Dermis microvascular lymphatic vessel endothelial cell (primary cell): Measurements from ENCODE around the gene CLDN34. TPM values are rescaled to one million over a fixed set of nuclear protein-coding genes. Genes with fewer than 3 reads are reported as not detected.

Experiments used
- DNase-seq, 2 donors: peaks; one replicate each; pipeline versions ENCODE4 v3.0.0 to v3.0.0-alpha.2; 2010; ENCODE audit warnings: low read depth in 2 of 2
- total RNA-seq: library from RNA; depleted of rRNA; stranded (reverse); fragments of >200 nt; gene quantifications from 2 replicates; pipeline ENCODE4 v1.2.1, GENCODE V29; 2014

The CLDN34 gene
- total RNA-seq, 1 donor from 2014 or later = not detected

- DNase-seq = no peak
Measured at GRCh38 chrX:9980401-9980800, 13.2 kb downstream of the CLDN34 start.

- DNase-seq = no peak
Measured at GRCh38 chrX:9980927-9981326, 13.8 kb downstream of the CLDN34 start.

DNA sequence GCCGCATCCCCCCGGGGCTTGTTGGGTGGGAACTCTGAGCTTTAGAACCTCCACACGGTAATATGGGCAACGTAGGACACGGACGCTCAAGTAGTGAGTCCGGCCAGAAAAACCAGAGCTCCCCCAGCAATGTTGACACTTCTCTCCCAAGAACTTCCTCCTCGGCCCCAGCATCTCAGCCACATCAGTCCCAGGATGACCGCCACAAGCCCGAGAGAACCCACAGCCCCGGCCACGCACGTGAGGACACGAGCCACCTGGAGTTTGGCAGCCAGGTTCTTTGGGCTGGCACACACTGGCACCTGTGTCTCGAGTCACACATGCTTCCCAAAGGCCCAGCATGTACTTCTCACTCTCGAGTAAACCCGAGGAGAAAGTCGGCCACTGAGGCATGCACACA lies 16.3 kb downstream of the CLDN34 start:
- no peak for DNase-seq

GRCh38 chrX:9983846-9984245 lies 16.7 kb downstream of the CLDN34 start:
- no peak for DNase-seq

- DNase-seq = peak; percentile 14 to 39
Measured at GRCh38 chrX:9988762-9989161, 21.6 kb downstream of the CLDN34 start.

DNA sequence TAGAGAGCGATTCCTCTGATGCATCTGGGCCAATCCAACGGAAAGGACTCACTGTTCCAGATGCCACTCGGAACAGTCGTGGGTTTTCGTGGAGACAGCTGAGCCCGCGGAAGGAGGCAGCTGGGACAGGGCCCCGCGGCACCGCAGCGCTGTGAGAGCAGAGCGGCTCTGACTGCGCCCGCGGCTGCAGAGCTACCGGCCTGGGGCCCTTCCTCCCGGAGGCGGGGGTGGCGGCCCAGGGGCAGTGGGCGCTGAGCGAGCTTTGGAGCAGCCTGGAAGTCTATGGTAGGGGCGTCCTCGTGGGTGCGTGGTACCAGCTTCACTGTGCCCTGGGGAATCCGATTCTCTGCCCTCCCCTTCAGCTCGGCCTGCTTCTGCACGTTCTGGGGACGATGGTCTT lies 24.9 kb downstream of the CLDN34 start:
- no peak for DNase-seq

DNA sequence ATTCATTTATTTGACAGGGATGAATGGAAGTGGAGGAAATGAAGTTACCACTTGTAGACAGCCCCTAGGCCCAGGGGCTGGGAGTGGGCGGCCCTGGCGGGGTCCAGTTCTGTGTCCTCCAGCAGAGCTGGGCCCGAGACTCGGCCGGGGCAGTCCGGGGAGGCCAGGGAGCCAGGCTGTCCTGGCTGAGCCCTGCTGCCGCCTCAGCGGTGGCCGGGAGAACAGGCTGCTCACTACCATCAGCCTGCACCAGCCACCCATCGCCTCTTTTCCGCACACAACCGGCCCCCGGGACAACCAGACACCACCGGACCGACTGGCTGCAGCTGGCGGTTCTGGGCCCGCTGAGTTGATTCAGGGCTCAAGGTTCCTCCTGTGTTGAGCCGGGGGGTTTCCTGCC lies 25.6 kb downstream of the CLDN34 start:
- DNase-seq = no peak

- peak; percentile 75 to 83 for DNase-seq
Measured at GRCh38 chrX:9995855-9996339, 28.7 kb downstream of the CLDN34 start.

DNA sequence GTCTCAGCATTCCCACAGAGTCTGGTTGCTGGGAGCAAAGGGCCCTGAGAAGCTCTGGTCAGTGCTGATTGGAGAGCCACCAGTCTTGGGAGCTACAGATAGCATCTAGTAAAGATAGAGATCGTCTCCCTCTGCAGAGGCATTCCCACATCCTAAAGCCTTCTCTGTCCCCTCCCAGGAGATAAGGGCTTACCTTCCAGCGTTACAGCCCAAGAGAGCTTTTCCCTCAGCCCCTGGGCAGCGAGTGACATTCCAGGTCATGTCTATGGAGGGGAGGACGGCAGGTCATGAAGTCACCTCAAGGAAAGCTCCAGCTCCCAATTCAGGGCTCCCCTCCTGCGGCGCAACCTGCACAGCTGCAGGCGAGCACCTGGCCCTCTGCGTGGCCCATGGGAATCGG lies 29.9 kb downstream of the CLDN34 start:
- no peak for DNase-seq

DNA sequence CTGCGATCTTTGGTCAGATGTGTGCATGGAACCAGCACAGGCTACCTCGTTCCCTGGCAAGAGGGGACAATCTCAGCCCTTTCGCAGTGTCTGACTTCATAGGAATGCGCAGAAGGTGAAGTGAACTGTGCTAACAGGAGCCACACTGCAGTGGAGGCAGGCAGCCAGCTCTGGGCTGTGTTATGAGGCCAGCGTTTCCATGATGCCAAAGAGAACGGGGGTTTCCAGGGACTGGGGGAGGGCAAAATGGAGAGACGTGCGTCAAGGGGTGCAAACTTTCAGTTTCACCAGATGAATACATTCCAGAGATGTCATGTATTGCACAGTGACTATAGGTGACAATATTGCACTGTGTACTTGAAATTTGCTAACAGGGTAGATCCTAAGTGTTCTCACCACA lies 30.4 kb downstream of the CLDN34 start:
- no peak for DNase-seq

DNA sequence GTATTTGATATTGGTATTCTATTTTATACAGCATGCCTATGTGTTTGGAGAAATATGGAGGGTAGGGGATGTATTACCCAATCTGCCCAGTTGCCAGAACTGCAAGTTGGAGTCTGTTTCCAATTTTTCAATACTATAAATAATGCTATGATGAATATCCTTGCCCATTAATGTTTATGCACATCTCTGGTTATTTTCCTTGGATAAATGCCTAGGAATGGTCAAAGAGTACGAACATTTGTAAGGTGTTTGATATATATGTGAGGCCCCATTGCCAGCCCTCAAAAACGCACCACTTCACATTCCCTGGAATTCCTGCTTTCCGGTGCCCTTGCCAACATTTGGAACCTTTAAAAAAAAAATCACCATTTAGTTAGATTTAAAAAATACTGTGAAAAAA lies 34.3 kb downstream of the CLDN34 start:
- DNase-seq = peak; percentile 50 to 79

GRCh38 chrX:10004832-10005475 lies 37.8 kb downstream of the CLDN34 start:
- DNase-seq = no peak

DNA sequence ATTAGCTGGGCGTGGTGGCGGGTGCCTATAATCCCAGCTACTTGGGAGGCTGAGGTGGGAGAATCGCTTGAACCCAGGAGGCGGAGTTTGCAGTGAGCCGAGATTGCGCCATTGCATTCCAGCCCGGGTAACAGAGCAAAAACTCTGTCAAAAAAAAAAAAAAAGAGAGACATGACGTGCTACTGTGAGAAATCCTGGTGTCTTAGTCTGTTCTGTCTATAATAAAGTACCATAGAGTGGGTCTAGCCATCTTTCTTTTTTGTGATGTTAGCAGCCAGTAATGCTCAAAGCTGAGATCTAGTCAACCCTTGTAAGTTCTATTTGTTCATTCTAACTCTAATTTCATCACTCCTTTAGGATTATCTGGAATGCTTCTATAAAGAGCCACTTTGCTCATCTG lies 38.9 kb downstream of the CLDN34 start:
- DNase-seq = no peak

- no peak for DNase-seq
Measured at GRCh38 chrX:10006770-10007169, 39.6 kb downstream of the CLDN34 start.

- no peak for DNase-seq
Measured at GRCh38 chrX:10007621-10008020, 40.5 kb downstream of the CLDN34 start.

GRCh38 chrX:10008483-10009056 lies 41.4 kb downstream of the CLDN34 start:
- DNase-seq = peak; percentile 37 to 51

DNA sequence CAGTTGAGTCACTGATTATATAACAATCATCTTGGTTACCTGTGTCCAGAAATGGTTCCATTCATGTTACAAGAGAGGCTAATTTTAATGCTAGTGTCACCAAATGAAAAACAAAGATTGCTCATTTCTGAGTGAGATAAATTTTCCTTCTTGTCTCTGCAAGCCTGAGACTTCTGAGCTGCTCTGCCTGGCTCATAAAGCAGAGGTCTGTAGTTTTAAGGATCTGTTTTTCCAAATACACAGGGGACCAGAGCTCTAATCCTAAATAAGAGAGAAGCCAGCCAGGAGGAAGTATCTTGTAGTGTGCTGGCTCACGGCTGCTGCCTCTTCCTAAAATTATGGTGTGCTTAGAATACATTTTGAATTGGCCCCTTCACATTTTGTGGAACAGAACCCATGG lies 42.6 kb downstream of the CLDN34 start:
- no peak for DNase-seq

- DNase-seq = peak in 1 of 2 donors; percentile 77
Measured at GRCh38 chrX:10010686-10011085, 43.5 kb downstream of the CLDN34 start.

GRCh38 chrX:10011261-10011931 lies 44.2 kb downstream of the CLDN34 start:
- peak in 1 of 2 donors; percentile 52 for DNase-seq

DNA sequence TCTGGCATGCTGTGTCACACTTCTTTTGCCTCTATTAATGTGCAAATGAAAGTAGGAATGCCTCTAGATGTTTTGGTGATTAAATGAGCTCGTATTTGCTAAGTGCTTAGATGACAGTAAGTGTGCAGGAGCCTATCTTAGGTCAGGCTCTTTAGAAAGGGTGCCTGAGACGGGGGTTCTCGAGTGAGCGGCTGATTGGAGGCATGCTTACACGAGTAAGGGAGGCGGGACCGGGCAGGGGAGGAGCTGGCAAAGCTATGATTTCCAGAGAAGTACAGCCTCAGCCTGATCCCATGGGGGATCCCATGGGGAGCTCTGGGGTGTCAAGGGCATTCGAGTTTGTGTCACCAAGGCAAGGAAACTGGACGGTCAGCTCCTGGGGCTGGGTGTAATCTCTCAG lies 44.8 kb downstream of the CLDN34 start:
- no peak for DNase-seq

DNA sequence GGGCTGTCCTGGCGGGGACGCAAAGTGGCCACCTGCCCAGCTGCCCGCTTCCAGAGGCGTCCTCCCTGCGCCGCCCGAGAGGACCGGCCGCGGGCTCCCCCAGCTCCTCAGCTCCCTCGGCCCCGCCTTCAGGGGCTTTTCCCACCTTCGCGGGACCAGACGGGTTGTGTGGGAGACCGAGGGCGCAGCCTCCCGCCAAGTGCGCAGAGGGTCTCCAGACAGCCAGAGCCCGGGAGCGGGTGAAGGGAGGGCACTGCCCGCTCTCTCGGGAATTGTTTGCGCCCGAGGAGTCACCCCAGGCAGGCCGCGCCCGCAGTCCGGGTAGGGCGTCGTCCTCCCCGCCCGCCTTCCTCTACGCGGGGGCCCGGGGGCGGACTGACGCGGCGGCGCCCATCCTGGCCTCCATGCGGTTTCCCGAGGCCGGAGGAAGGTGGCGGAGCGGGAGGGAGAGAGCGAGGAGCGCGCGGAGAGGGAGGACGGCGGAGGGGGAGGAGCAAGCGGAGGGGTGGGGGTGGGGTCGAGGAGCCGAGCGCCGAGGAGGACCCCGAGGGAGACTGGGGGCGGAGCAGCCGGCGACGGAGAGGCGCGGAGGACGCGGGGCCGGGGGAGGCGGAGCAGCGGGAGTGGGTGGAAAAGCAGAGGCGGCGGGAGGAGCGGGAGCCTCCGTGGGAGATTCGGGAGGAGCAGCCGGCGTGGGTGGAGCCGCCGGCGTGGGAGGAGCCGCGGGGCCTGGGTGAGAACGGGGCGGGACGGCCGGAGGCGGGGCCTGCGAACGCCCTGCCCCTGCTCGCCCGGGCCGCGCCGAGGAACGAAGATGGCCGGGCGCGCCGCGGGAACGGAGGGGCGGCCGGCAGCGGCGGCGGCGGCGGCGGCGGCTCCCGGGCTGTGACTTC lies 47.5 kb downstream of the CLDN34 start:
- DNase-seq = peak; percentile 52 to 92

- DNase-seq = no peak
Measured at GRCh38 chrX:10015355-10015722, 48.2 kb downstream of the CLDN34 start.
